ENCODE results near the gene GLI3.

Gene GLI3

DNA sequence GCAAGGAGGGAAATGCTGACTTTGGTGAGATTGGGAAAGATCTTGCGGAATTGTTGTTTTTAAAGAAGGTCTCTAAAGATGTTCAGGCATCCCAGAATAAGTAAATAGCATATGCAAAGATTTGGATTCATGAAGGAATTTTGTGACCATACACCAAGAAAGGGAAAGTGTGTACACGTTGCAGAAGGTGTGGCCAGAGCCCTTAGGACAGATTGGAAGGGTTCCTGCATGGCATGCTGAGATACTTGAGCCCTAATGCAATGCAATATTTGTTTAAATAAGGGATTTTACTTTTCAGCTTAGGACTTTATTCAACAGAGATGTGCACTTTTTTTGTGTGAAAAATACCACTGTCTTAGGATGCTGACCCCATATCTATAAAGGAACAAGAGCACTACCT is 314.6 kb downstream of the GLI3 start:
- peak; percentile 27 for DNase-seq (ENCODE audit: low read depth)
- no peak overlapping the region for H3K4me3 ChIP-seq (ENCODE audit: low read length)
- TF ChIP-seq, protein P1, sequence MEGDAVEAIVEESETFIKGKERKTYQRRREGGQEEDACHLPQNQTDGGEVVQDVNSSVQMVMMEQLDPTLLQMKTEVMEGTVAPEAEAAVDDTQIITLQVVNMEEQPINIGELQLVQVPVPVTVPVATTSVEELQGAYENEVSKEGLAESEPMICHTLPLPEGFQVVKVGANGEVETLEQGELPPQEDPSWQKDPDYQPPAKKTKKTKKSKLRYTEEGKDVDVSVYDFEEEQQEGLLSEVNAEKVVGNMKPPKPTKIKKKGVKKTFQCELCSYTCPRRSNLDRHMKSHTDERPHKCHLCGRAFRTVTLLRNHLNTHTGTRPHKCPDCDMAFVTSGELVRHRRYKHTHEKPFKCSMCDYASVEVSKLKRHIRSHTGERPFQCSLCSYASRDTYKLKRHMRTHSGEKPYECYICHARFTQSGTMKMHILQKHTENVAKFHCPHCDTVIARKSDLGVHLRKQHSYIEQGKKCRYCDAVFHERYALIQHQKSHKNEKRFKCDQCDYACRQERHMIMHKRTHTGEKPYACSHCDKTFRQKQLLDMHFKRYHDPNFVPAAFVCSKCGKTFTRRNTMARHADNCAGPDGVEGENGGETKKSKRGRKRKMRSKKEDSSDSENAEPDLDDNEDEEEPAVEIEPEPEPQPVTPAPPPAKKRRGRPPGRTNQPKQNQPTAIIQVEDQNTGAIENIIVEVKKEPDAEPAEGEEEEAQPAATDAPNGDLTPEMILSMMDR (conservative IDR thresholded peaks at IDR 0.05; ENCODE audit: low read length), result no peak

- peak; percentile 100 for DNase-seq (ENCODE audit: low read depth)
- TF ChIP-seq, protein P1 (conservative IDR thresholded peaks at IDR 0.05; ENCODE audit: low read length), result no peak
- H3K4me3 ChIP-seq (ENCODE audit: low read length), result no peak overlapping the region
Measured at GRCh38 chr7:41921453-41921981, 315.5 kb downstream of the GLI3 start.

DNA sequence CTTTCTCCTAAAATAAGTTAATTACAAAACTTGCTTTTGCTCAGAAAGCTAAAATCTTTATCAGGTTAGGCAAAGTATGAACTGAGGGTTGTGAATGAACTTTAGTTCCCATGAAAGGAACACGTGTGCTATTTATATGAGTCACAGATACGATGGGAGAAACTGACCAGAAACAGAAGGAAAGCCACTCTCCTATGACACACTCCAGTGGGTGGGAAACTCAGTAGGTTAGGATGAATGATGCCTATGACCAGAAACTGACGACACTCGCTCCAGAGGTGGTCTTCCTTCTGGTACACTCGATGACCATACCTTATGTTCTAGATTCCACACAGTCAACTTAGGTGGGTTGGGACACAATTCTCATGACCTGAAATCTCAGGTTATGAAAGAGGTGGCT is 318.4 kb downstream of the GLI3 start:
- DNase-seq (ENCODE audit: low read depth), result peak; percentile 80
- TF ChIP-seq, protein P1 (conservative IDR thresholded peaks at IDR 0.05; ENCODE audit: low read length), result no peak
- no peak overlapping the region for H3K4me3 ChIP-seq (ENCODE audit: low read length)

DNA sequence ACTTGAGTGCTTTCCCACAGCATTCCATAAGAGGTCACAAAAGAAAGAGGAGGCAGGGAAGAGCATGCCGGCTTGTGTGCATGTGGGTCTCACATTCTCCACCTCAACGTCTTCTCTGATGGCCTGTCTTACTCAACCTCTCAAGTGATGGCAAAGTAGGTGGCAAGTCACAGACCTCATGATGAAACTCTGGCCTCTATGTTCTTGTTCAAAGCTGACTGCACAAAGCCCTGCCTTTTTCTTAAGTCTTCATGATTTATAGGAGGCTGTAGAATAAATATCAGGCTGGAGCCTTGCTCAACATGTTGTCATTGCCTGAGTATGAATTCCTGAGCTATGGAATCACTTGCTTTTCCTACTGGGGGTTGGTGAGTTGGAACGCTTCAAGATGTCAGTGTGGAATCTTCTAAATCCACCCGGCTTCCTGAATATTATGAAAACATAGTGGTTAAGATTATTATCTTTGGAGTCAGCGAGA is 320.5 kb downstream of the GLI3 start:
- no peak overlapping the region for H3K4me3 ChIP-seq (ENCODE audit: low read length)
- DNase-seq (ENCODE audit: low read depth), result peak; percentile 100
- TF ChIP-seq, protein P1 (conservative IDR thresholded peaks at IDR 0.05; ENCODE audit: low read length), result no peak

- no peak for DNase-seq (ENCODE audit: low read depth)
- TF ChIP-seq, protein P1 (conservative IDR thresholded peaks at IDR 0.05; ENCODE audit: low read length), result no peak
- no peak overlapping the region for H3K4me3 ChIP-seq (ENCODE audit: low read length)
Measured at GRCh38 chr7:41915871-41916270, 321.1 kb downstream of the GLI3 start.

DNA sequence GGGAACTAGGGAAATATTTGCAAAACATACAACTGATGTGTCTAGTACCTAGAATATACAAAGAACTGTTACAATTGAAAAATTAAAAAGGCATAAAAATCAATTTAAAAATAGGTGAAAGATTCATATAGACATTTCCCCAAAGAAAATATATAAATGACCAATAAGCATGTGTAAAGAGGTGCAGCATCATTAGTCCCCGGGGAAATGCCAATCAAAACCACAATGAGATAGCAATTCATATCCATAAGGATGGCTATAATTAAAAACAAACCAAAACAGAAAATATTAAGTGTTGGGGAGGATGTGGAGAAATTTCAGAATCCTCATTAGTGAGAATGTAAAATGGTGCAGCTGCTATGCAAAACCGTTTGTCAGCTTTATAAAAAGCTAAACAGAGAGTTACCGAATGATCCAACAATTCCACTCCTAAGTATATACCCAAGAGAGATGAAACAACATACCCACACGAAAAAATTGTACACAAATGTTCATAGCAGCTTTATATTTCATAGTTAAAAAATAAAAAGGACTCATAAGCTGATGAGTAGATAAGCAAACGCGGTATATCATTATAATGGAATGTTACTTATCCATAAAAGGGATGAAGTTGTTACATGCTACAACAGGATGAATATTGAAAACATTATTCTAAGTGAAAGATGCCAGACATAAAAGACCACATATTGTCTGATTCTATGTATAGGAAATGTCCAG is 324.0 kb downstream of the GLI3 start:
- TF ChIP-seq, protein P1 (conservative IDR thresholded peaks at IDR 0.05; ENCODE audit: low read length), result no peak
- H3K4me3 ChIP-seq (ENCODE audit: low read length), result no peak overlapping the region
- no peak for DNase-seq (ENCODE audit: low read depth)

- TF ChIP-seq, protein P1 (conservative IDR thresholded peaks at IDR 0.05; ENCODE audit: low read length), result no peak
- peak; percentile 31 for DNase-seq (ENCODE audit: low read depth)
- no peak overlapping the region for H3K4me3 ChIP-seq (ENCODE audit: low read length)
Measured at GRCh38 chr7:41912426-41912825, 324.6 kb downstream of the GLI3 start.
